ENCODE data around the gene SULT6B1.

Gene SULT6B1

GRCh38 chr2:37142546-37142945 is 45.9 kb downstream of the SULT6B1 start:
- TF ChIP-seq GATA2 (IDR thresholded peaks at IDR 0.05; ENCODE audit: low read depth, low read length), result no peak
- TF ChIP-seq GATA3 (IDR thresholded peaks at IDR 0.05; ENCODE audit: low read depth, low read length), result no peak

- TF ChIP-seq GATA2 (IDR thresholded peaks at IDR 0.05; ENCODE audit: low read depth, low read length) (no peak), GATA3 (IDR thresholded peaks at IDR 0.05; ENCODE audit: low read depth, low read length) (no peak)
These were observed 55.6 kb downstream of the SULT6B1 start for GRCh38 chr2:37132914-37133313.

GRCh38 chr2:37125416-37125815 is 63.1 kb downstream of the SULT6B1 start:
- TF ChIP-seq GATA2 (IDR thresholded peaks at IDR 0.05; ENCODE audit: low read depth, low read length), result no peak
- TF ChIP-seq GATA3 (IDR thresholded peaks at IDR 0.05; ENCODE audit: low read depth, low read length), result no peak

GRCh38 chr2:37119157-37119556 is 69.3 kb downstream of the SULT6B1 start:
- TF ChIP-seq GATA3 (IDR thresholded peaks at IDR 0.05; ENCODE audit: low read depth, low read length) (no peak), GATA2 (IDR thresholded peaks at IDR 0.05; ENCODE audit: low read depth, low read length) (no peak)

Measured in SH-SY5Y (cell line).